NCI-H1694 treated with DMSO at 0.1 percent for 48 hours (cell line): ENCODE measurements around the gene OSBPL1A.
"Not testable (repeated sequence)": the region's sequence is repeated elsewhere in the genome, so short reads cannot be mapped to it uniquely, and the experiment has no call there.

Experiments used
- DNase-seq: peaks from one replicate; lab custom pipeline; 2025; lab: John Stamatoyannopoulos, UW

Gene OSBPL1A

DNA sequence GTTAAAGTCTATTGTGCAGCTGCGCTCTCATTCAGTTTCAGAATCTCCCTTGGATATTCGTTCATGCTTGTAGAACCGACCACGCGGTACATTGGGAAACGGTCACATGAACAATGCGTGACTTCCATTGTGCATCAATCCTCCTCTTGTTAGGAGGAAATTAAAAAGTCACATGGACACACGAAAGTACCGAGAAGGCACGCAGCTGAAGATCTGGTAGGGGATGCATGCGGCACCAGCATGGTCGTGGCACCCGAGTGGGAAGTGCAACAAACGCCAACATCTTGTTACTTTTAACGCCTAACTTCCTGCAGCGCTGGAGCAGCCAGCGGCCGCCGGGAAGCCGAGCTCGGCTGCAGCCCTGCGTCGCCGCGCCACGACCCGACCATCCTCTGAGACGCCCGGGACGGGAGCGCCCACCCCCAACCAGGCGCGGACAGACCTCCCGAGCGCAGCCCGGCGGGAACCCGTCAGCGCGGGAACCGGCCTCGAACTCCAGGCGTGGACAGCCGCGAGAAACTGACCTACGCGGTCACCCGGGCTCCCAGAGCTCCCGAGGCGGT is 412 bp downstream of the OSBPL1A start:
- peak; percentile 60 for DNase-seq

GRCh38 chr18:24396082-24396633 is 1.5 kb downstream of the OSBPL1A start:
- DNase-seq = no peak

DNA sequence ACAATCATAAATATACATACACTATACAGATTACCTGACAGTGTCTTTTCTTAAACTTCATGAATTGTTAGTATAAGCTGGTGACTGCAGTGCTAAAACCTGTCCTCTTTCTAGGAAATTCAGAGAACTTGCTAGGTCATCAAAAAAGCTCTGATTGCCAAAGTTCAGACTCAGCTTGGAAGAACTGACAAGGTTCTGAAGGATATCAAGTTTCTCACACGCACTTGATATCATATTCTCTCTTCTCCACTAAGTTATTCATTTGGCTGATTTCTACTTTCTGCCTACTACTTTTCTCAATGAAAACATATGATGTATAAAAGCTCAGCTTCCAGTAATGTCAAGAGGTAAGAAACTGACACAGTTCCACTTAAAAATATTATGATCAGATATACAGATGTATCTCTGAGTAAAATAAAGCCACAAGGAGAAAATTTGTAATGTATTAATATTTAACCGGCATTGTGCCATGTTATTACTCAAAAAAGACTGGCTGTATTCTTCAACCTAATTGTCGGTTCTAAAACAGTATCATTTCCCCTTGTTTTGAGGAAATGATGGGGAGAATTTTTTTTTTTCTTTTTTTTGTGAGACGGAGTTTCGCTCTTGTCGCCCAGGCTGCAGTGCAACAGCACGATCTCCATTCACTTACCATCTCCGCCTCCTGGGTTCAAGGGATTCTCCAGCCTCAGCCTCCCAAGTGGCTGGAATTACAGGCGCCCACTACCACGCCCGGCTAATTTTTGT is 2.4 kb downstream of the OSBPL1A start:
- DNase-seq = no peak

GRCh38 chr18:24388957-24389356 is 8.7 kb downstream of the OSBPL1A start:
- no peak for DNase-seq

DNA sequence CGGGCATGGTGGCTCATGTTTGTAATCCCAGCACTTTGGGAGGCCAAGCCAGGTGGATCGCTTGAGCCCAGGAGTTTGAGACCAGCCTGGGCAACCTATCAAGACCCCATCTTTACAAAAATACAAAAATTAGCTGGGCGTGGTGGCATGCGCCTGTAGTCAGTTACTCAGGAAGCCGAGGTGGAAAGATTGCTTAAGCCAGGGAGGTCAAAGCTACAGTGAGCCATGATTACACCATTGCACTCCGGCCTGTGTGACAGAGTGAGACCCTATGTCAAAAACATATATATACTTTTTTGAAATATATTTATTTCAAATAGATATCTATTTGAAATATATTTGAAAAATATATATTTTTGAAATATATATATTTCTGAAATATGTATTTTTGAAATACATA is 10.9 kb downstream of the OSBPL1A start:
- no peak for DNase-seq

GRCh38 chr18:24381126-24381525 is 16.5 kb downstream of the OSBPL1A start:
- DNase-seq = no peak

- no peak for DNase-seq
These were observed 17.4 kb downstream of the OSBPL1A start for GRCh38 chr18:24380163-24380747.

- DNase-seq = no peak
These were observed 19.0 kb downstream of the OSBPL1A start for GRCh38 chr18:24378598-24378997.

DNA sequence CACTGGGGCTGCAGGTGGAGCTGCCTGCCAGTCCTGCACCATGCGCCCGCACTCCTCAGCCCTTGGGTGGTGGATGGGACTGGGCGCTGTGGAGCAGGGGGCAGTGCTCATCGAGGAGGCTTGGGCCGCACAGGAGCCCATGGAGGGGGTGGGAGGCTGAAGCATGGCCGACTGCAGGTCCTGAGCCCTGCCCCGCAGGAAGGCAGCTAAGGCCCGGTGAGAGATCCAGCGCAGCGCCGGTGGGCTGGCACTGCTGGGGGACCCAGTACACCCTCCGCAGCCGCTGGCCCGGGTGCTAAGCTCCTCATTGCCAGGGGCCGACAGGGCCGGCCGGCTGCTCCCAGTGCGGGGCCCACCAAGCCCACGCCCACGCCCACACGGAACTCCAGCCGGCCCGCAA is 21.1 kb downstream of the OSBPL1A start:
- DNase-seq = not testable (repeated sequence)

GRCh38 chr18:24373328-24373727 is 24.3 kb downstream of the OSBPL1A start:
- no peak for DNase-seq

GRCh38 chr18:24372279-24372872 is 25.2 kb downstream of the OSBPL1A start:
- no peak for DNase-seq

- DNase-seq = peak; percentile 16
These were observed 27.5 kb downstream of the OSBPL1A start for GRCh38 chr18:24370120-24370519.

- DNase-seq = no peak
These were observed 28.2 kb downstream of the OSBPL1A start for GRCh38 chr18:24369426-24369825.

DNA sequence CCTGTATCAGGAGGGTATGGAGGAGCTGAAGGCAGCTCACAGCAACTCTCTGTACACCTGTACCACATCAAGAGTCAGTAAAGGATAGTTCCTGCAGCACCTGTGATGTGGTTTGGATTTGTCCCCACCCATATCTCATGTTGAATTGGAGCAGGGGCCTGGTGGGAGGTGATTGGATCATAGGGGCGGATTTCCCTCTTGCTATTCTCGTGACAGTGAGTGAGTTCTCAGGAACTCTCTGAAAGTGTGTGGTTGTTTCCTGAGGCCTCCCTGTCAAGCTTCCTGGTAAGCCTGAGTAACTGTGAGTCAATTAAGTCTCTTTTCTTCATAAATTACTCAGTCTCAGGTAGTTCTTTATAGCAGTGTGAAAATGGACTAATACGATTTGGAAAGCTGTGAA is 28.9 kb downstream of the OSBPL1A start:
- no peak for DNase-seq

- DNase-seq = no peak
These were observed 31.3 kb downstream of the OSBPL1A start for GRCh38 chr18:24366328-24366727.

GRCh38 chr18:24364177-24364576 is 33.4 kb downstream of the OSBPL1A start:
- DNase-seq = no peak

DNA sequence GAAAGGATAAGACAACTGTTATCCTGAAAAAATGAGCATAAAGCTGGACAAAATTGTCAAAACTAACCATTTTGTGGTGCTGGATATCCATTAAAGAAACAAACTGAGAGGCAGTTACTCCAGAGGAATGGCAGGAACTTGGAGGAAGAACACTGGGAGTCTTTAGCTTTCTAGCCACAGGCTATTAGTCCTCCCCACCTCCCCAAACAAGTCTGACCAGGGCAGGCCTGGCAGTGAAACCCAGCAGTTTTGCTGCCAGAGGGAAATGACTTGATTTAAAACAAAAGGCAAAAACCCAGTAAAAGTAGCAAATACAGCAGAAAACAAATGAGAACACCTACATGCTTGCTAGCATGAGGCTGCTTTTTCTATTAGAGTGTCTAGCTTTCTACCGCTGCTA is 34.9 kb downstream of the OSBPL1A start:
- no peak for DNase-seq

DNA sequence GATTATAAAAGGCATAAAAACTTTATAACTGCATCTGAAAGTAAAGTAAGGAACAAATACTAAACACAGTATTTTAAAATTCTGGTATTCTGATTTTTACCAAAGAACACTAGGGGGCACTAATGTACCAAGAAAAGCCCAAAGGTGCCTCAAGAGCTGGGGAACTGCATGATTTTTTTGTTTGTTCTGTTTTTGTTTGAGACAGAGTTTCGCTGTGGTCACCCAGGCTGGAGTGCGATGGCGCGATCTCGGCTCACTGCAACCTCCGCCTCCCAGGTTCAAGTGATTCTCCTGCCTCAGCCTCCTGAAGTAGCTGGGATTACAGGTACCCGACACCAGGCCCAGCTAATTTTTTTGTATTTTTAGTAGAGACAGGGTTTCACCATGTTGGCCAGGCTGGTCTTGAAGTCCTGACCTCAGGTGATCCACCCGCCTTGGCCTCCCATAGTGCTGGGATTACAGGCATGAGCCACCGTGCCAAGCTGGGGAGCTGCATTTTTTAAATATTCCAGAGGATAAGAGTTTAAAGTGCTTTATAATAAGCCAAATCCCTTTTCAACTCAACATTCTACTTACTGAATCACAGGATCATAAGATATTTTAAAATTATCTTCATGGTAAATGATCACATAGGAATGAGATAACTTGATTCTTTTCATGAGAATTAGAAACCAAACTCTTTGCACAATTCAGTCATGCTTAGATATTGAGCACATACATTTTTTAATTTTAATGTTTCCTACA is 37.7 kb downstream of the OSBPL1A start:
- DNase-seq = peak; percentile 42

DNA sequence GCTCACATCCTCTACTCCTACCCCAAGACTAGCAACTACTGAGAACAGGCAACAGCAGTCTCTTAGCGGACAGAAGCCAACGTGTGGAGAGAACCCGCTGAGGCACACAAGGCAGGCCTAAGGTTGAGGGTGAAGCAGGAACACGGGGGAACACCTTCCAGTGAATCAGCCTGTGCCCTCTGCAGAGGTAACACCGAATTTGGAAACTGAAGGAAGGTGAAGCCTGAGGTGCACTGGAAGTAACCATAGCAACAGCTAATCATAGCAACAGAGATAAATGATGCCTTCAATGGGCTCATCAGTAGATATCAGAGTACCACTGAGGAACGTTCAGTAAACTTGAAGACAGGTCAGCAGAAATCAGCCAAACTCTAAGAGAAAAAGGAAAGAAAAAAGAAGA is 43.3 kb downstream of the OSBPL1A start:
- DNase-seq = no peak

- DNase-seq = no peak
These were observed 51.4 kb downstream of the OSBPL1A start for GRCh38 chr18:24346254-24346653.

DNA sequence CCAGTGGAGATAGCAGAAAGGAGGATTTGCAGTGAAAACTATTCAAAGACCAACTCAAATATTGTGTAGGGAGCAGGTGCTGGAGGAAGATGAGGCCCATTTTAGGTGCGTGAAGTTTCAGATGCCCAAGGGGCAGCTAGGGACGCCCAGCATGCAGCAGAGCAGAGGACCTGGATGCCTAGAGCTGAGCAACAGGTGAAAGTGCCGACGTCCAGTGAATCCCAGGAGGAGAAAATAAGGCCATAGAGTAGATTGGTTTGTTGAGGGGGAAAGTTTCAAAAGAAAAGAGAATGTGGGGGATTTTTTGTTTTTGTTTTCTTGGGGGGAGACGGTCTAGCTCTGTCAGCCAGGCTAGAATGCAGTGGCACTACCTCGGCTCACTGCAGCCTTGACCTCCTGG is 53.1 kb downstream of the OSBPL1A start:
- DNase-seq = no peak

- DNase-seq = no peak
These were observed 55.3 kb downstream of the OSBPL1A start for GRCh38 chr18:24342347-24342746.
